Superior temporal gyrus (tissue), 1 donor: Measurements from ENCODE around the gene UFSP1.

Source experiments
- DNase-seq: peaks from one replicate; pipeline ENCODE4 v3.0.0-alpha.2; 2016; ENCODE audit errors: extremely low spot score

Gene UFSP1

GRCh38 chr7:100882201-100882600 is 7.3 kb downstream of the UFSP1 start:
- DNase-seq, result no peak

- no peak for DNase-seq
Observed at GRCh38 chr7:100881136-100881535, 8.4 kb downstream of the UFSP1 start.

- no peak for DNase-seq
Observed at GRCh38 chr7:100880645-100881044, 8.9 kb downstream of the UFSP1 start.

DNA sequence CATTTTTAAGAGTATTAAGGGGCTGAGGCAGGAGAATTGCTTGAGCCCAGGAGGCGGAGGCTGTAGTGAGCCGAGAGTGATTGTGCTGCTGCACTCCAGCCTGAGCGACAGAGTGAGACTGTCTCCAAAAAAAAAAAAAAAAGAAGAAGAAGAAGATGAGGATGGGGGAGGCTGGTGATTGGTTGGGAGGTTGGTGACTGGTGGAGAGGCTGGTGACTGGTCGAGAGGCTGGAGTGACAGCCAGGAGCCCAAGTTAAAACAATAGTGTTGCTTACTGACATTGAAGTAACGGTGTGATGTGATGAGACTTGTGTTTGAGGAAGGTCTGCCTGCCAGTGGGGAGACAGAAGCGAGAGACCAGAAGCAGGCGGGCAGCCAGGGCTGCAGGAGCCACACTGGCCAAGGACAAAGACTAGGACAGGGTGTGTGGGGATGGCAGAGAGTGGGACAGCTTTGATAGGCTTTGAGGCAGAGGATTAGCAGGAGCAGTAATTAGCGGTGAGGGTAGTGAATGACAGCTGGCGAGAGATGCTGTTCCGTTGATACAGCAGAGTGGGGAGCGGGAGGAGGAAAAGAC is 9.7 kb downstream of the UFSP1 start:
- DNase-seq, result no peak

GRCh38 chr7:100878685-100879084 is 10.8 kb downstream of the UFSP1 start:
- no peak for DNase-seq

GRCh38 chr7:100878013-100878412 is 11.5 kb downstream of the UFSP1 start:
- no peak for DNase-seq

- DNase-seq, result no peak
Observed at GRCh38 chr7:100875356-100875751, 14.2 kb downstream of the UFSP1 start.

DNA sequence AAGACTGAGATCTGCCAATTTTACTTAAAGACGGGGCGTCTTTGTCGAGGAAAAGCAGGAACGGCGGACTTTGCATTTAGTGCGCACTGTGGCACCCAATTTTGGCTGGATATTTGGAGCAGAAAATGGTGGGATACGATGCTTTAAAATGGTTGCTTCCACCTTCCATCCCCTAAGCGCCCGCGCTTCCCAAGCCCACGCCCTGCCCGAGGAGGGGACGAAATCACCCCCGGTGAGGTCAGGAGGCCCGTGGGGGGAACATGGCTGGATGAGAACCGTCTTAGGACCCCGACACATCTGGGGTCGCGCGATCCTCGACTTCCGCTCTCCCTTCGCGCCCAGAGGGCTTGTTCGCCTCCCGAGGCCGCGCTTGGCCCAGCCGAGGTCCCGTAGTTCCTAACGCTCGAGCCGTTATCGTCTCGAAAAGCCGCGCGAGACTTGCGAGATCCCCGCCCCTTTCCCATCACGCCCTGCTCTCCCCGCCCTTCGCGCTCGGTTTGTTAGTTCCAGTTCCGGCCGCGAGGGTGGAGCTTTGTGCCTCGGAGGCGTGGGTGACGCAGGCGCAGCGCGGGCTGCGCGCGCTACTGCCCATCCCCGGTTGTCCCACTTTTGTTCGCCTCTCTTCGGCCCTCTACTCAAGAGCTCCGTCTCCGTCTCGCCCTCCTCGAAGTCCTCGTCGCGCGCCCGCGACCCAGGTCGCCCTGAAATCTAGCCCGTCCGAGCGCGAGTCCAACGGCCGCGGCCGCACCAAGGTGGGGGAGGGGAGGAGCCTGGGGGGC is 14.7 kb downstream of the UFSP1 start, which contains the start of gene SRRT:
Gene SRRT (plus strand): TSS at position 527 of the 779 bp plus-strand sequence. CDS start 488 bp downstream, outside the sequence.
- peak; percentile 99 for DNase-seq

- no peak for DNase-seq
Observed at GRCh38 chr7:100874300-100874576, 15.3 kb downstream of the UFSP1 start.

GRCh38 chr7:100873599-100874299 is 15.8 kb downstream of the UFSP1 start:
- no peak for DNase-seq

GRCh38 chr7:100867776-100868485 is 21.6 kb downstream of the UFSP1 start:
- no peak for DNase-seq

DNA sequence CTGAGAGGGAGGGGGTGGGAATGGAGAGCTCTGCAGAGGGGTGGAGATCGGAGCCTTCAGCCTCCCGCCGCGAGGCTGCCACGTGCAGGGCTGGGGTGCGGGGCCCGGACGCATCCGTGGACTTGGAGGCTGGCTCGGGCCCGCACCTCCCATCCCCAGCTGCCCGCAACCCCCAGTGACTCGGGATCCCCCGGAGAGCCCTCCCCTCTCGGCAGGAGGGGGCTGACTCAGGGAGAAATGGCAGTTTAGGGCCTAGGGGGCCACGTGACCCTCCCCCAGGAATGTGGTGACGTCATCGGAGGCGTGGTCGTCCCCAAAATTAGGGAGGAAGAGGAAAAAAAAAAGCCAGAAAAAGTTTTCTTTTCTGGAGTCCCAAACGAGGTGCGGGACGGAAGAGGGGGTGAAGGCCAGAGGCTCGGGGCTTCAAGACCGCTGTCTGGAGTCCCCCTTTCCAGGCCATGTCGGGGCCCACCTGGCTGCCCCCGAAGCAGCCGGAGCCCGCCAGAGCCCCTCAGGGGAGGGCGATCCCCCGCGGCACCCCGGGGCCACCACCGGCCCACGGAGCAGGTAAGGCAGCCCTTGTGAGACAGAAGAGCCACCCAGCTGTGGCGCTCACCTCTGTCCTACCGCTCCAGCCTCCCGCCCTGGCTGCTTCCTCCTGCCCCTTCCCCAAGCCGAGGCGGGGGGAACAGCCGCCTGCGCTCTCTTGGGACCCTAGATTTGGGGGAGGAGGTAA is 22.3 kb downstream of the UFSP1 start, which contains the start of gene TRIP6:
Gene TRIP6 (plus strand): TSS at position 348 of the 736 bp plus-strand sequence. CDS start 111 bp downstream, at position 459.
- peak; percentile 75 for DNase-seq

- DNase-seq, result no peak
Observed at GRCh38 chr7:100866729-100867039, 22.8 kb downstream of the UFSP1 start.

DNA sequence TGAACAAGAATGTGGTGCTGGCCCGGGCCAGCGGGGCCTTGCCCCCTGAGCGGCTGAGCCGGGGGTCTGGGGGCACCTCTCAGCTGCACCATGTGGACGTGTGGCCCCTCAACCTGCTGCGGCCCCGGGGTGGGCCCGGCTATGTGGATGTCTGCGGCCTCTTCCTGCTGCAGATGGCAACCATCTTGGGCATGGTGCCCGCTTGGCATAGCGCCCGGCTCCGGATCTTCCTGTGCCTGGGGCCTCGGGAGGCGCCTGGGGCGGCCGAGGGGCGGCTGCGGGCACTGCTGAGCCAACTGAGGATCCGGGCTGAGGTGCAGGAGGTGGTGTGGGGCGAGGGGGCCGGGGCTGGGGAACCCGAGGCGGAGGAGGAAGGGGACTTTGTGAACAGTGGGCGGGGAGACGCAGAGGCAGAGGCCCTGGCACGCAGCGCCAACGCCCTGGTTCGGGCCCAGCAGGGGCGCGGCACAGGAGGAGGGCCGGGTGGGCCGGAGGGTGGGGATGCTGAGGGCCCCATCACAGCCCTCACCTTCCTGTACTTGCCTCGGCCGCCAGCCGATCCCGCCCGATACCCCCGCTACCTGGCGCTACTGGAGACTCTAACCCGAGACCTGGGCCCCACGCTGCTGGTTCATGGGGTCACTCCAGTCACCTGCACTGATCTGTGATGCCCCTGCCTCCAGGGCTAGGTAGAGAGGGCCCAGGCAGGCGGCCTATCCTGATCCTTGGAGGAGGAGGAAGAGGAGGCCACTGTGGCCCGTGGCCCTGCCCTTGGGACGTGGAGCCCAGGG is 23.4 kb downstream of the UFSP1 start:
- DNase-seq, result peak; percentile 79

- no peak for DNase-seq
Observed at GRCh38 chr7:100865372-100865911, 24.1 kb downstream of the UFSP1 start.

DNA sequence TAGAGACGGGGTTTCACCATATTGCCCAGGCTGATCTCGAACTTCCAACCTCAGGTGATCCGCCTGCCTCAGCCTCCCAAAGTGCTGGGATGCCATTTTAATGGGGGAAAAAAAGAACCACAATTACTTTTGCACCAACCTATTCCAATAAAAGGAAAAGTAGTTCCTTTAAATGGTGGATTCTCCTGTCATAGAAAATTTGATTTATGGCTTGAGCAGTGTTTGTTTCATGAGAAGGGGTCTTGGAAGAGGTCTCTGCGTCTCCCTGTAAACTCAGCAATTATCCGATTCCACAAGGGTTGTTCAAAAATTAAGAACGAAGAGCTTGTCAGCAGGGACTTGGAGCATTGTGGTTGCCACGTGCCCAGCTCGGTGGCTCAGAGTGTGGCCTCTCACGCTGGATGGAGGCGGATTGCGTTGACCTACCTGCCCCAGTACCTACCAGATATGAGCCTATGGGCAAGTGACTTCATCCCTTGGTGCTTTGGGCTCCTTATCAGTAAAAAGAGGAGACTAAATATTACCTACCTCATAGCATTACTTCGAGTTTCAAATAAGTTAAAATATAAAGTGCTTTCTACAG is 25.2 kb downstream of the UFSP1 start:
- DNase-seq, result no peak

GRCh38 chr7:100863406-100863950 is 26.0 kb downstream of the UFSP1 start:
- peak; percentile 53 for DNase-seq

- no peak for DNase-seq
Observed at GRCh38 chr7:100861616-100861985, 27.9 kb downstream of the UFSP1 start.

GRCh38 chr7:100860702-100861615 is 28.6 kb downstream of the UFSP1 start:
- DNase-seq, result no peak
